HCT116 (cell line): Measurements from ENCODE around the gene CXXC5. TPM values are rescaled to one million over a fixed set of nuclear protein-coding genes. Genes with fewer than 3 reads are reported as not detected.

Experiments used
- ATAC-seq: fragments of 200-7000 bp; cut with Tn5 transposase; 2 replicates; pipeline ENCODE4 v1.9.1; 2020; ENCODE audit warnings: mild to moderate bottlenecking, moderate library complexity
- BruUV-seq: library from RNA; stranded (reverse); fragments of 400-500 nt; replicated peaks from 2 replicates; lab custom pipeline; 2021; lab: Mats Ljungman, UMichigan
- CTCF ChIA-PET: fragments of 300-600 bp; sonication (Branson Sonifier 250); formaldehyde crosslinking; loops from one replicate; lab custom pipeline; 2021; ENCODE audit warnings: antibody characterized with exemption; lab: Charles Lee
- POLR2A ChIA-PET: fragments of 300-600, 350-600 bp; sonication (Branson Sonifier 250); formaldehyde crosslinking; loops from one replicate; lab custom pipeline; 2021; ENCODE audit warnings: antibody characterized with exemption; lab: Charles Lee
- RAD21 ChIA-PET, 2 experiments: fragments of 300-600 bp; sonication (Branson Sonifier 250); formaldehyde crosslinking; loops; one replicate each; lab custom pipeline; 2023; ENCODE audit warnings: low total read pairs in 2 of 2; ENCODE audit not compliant: uncharacterized antibody in 2 of 2, unreplicated experiment in 2 of 2, low non-redundant PET in 1 of 2; lab: Charles Lee
- DNase-seq: peaks from one replicate; pipeline ENCODE4 v3.0.0-alpha.2; 2010; ENCODE audit warnings: low read depth, low spot score
- H2AFZ ChIP-seq: fragments of 200-600 bp; shearing (Covaris generic), sonication (generic); 2 replicates; pipeline ENCODE4 v1.6.1; 2017; ENCODE audit warnings: low read depth, mixed run types, mixed read lengths, antibody characterized with exemption, low read length; ENCODE audit not compliant: poor library complexity, severe bottlenecking
- H3K27ac ChIP-seq: 2 replicates; pipeline ENCODE4 v1.5.1; 2012; ENCODE audit warnings: low read depth, low read length
- H3K27me3 ChIP-seq: fragments of 200-600 bp; sonication (generic); 2 replicates; pipeline ENCODE4 v1.6.1; 2016; ENCODE audit warnings: mixed run types, low read length, mixed read lengths; ENCODE audit not compliant: insufficient read depth
- H3K36me3 ChIP-seq, 2 experiments: fragments of 200-500 bp in 1 of 2; fragments of 200-600 bp in 1 of 2; sonication (Bioruptor generic) in 1 of 2; sonication (generic) in 1 of 2; 2 replicates each; pipeline versions ENCODE4 v1.5.1 to v1.6.1; 2014 to 2016; ENCODE audit warnings: low read length in 2 of 2, inconsistent platforms in 1 of 2, mixed read lengths in 1 of 2, mixed run types in 1 of 2; ENCODE audit not compliant: insufficient read depth in 2 of 2, control insufficient read depth in 1 of 2
- H3K4me1 ChIP-seq, 2 experiments: fragments of 200-600 bp in 1 of 2; sonication (generic) in 1 of 2; 2 replicates each; pipeline versions ENCODE4 v1.5.1 to v1.6.1; 2012 to 2017; ENCODE audit warnings: low read length in 2 of 2, inconsistent platforms in 1 of 2, mild to moderate bottlenecking in 1 of 2, mixed read lengths in 1 of 2, mixed run types in 1 of 2, moderate library complexity in 1 of 2; ENCODE audit not compliant: insufficient read depth in 2 of 2, control insufficient read depth in 1 of 2
- H3K4me2 ChIP-seq: fragments of 200-600 bp; sonication (generic); 2 replicates; pipeline ENCODE4 v1.6.1; 2017; ENCODE audit warnings: mixed run types, low read length, mixed read lengths
- H3K4me3 ChIP-seq, 2 experiments: fragments of 200-600 bp in 1 of 2; sonication (generic) in 1 of 2; replicated peaks in 1 of 2; 2 replicates each; pipeline ENCODE4 v1.5.1; 2011 to 2016; ENCODE audit warnings: low read length in 2 of 2, control low read depth in 1 of 2, low read depth in 1 of 2, mild to moderate bottlenecking in 1 of 2, mixed read lengths in 1 of 2, mixed run types in 1 of 2
- H3K79me2 ChIP-seq: fragments of 200-600 bp; sonication (generic); 2 replicates; pipeline ENCODE4 v1.6.1; 2017; ENCODE audit warnings: mild to moderate bottlenecking, mixed run types, low read length, moderate library complexity, mixed read lengths; ENCODE audit not compliant: insufficient read depth
- H3K9ac ChIP-seq: fragments of 200-600 bp; sonication (generic); 2 replicates; pipeline ENCODE4 v1.6.1; 2016; ENCODE audit warnings: low read length, mixed read lengths
- H3K9me2 ChIP-seq: fragments of 200-600 bp; sonication (generic), shearing (Covaris generic); 2 replicates; pipeline ENCODE4 v1.6.1; 2017; ENCODE audit warnings: mixed run types, mild to moderate bottlenecking, moderate library complexity; ENCODE audit not compliant: insufficient read depth
- H3K9me3 ChIP-seq, 2 experiments: fragments of 200-500 bp in 1 of 2; fragments of 200-600 bp in 1 of 2; sonication (Bioruptor generic) in 1 of 2; sonication (generic) in 1 of 2; 2 replicates each; pipeline ENCODE4 v1.6.1; 2014 to 2017; ENCODE audit warnings: low read length in 2 of 2, mixed read lengths in 2 of 2, inconsistent platforms in 1 of 2, low read depth in 1 of 2, mild to moderate bottlenecking in 1 of 2, mixed run types in 1 of 2, moderate library complexity in 1 of 2; ENCODE audit not compliant: control insufficient read depth in 1 of 2, insufficient read depth in 1 of 2
- H4K20me1 ChIP-seq: fragments of 200-600 bp; sonication (generic), shearing (Covaris generic); 2 replicates; pipeline ENCODE4 v1.6.1; 2017; ENCODE audit warnings: mixed run types, mild to moderate bottlenecking, moderate library complexity; ENCODE audit not compliant: insufficient read depth
- EGR1 ChIP-seq: IDR thresholded peaks from 2 replicates; pipeline ENCODE4 v1.6.1; 2012; ENCODE audit warnings: low read depth
- ELF1 ChIP-seq: IDR thresholded peaks from 2 replicates; pipeline ENCODE4 v1.6.1; 2012; ENCODE audit warnings: low read depth, borderline replicate concordance
- EZH2 ChIP-seq: fragments of 200-600 bp; sonication (generic); IDR thresholded peaks from 2 replicates; pipeline ENCODE4 v1.6.1; 2017; ENCODE audit warnings: antibody characterized with exemption, mixed run types
- FOSL1 ChIP-seq: IDR thresholded peaks from 2 replicates; pipeline ENCODE4 v1.6.1; 2012; ENCODE audit warnings: low read depth
- MAX ChIP-seq: IDR thresholded peaks from 2 replicates; pipeline ENCODE4 v1.6.1; 2012
- POLR2A ChIP-seq: IDR thresholded peaks from 2 replicates; pipeline ENCODE4 v1.7.0; 2011; ENCODE audit warnings: borderline replicate concordance; ENCODE audit not compliant: insufficient read depth, insufficient read length; ENCODE audit errors: extremely low read depth
- POLR2AphosphoS5 ChIP-seq: IDR thresholded peaks from 2 replicates; pipeline ENCODE4 v1.6.1; 2011; ENCODE audit warnings: mild to moderate bottlenecking, low read depth, low read length, moderate library complexity
- SRF ChIP-seq: IDR thresholded peaks from 2 replicates; pipeline ENCODE4 v1.6.1; 2012; ENCODE audit warnings: low read depth
- TCF7L2 ChIP-seq: IDR thresholded peaks from 2 replicates; pipeline ENCODE4 v1.7.0; 2011; ENCODE audit warnings: borderline replicate concordance, inconsistent platforms; ENCODE audit not compliant: insufficient read depth, insufficient read length; ENCODE audit errors: extremely low read depth
- YY1 ChIP-seq: IDR thresholded peaks from 2 replicates; pipeline ENCODE4 v1.6.1; 2011; ENCODE audit warnings: low read length, low read depth, moderate library complexity, mild to moderate bottlenecking; ENCODE audit not compliant: insufficient replicate concordance; ENCODE audit errors: extremely low read depth
- ZBTB33 ChIP-seq: IDR thresholded peaks from 2 replicates; pipeline ENCODE4 v1.6.1; 2011; ENCODE audit warnings: mild to moderate bottlenecking, low read length, moderate library complexity; ENCODE audit not compliant: insufficient replicate concordance; ENCODE audit errors: extremely low read depth
- ZFX ChIP-seq: fragments of 450-650 bp; IDR thresholded peaks from 2 replicates; pipeline ENCODE4 v1.6.1; 2017
- ZNF274 ChIP-seq: fragments of 200-500 bp; sonication (Bioruptor generic); IDR thresholded peaks from 2 replicates; pipeline ENCODE4 v1.6.1; 2014; ENCODE audit warnings: mild to moderate bottlenecking, low read depth, low read length, inconsistent platforms
- intact Hi-C: fragments of 100-400 bp; cut with micrococcal nuclease; formaldehyde crosslinking; loops from 2 replicates; pipeline ENCODE4 v1.10.0; 2022
- total RNA-seq: library from RNA; stranded (reverse); gene quantifications from one replicate; pipeline ENCODE4 v1.2.1, GENCODE V29; 2021; ENCODE audit not compliant: unreplicated experiment

CXXC5 gene
- total RNA-seq, 1 experiment from 2014 or later = 43.1 TPM

GRCh38 chr5:139669662-139670368, 21.7 kb downstream of the CXXC5 start:
- no peak for ATAC-seq
- Histone ChIP-seq H2AFZ (no peak overlapping the region), H3K4me2 (no peak overlapping the region), H3K27me3 (no peaks in the 10 kb centered on the region), H3K4me3 (no peak overlapping the region)
- ChIA-PET POLR2A (no interaction called here), RAD21 (no interaction called here), CTCF (interaction anchor here (0.7 kb wide), 1 partner anchor 11 kb away, joined by 3 read pairs; no protein-coding TSS in a partner anchor)
- BruUV-seq = no TSS peak
- no peak for TF ChIP-seq EZH2
- TF ChIP-seq MAX = no peak
- TF ChIP-seq POLR2AphosphoS5 = no peak
- no peak for TF ChIP-seq EGR1
- no peak for TF ChIP-seq ZNF274
- no peak for TF ChIP-seq ZFX
- TF ChIP-seq YY1 = no peak
- no peak for TF ChIP-seq ZBTB33
- TF ChIP-seq TCF7L2 = no peak
- TF ChIP-seq SRF = no peak
- TF ChIP-seq FOSL1 = no peak
- no peak for TF ChIP-seq POLR2A
- TF ChIP-seq ELF1 = no peak
- TF ChIP-seq, all 23 proteins: peak for 0
- Histone ChIP-seq H3K27ac (no peak overlapping the region), H3K36me3 (peaks cover 0 to 4% of the 10 kb centered on the region in 2 experiments; a peak in 1 of 4 replicates), H3K9me2 (no peaks in the 10 kb centered on the region), H4K20me1 (no peaks in the 10 kb centered on the region), H3K9me3 (no peaks in the 10 kb centered on the region), H3K4me1 (peaks cover 28 to 41% of the 10 kb centered on the region in 2 experiments), H3K9ac (no peak overlapping the region), H3K79me2 (peaks cover 94% of the 10 kb centered on the region)
- intact Hi-C loops = no loop called here
- no peak for DNase-seq
